H1 (cell line): ENCODE measurements around the gene CST6. TPM values are rescaled to one million over a fixed set of nuclear protein-coding genes. Genes with fewer than 3 reads are reported as not detected.

Experiments
- CTCF ChIA-PET: fragments of 300-600 bp; sonication (Branson Sonifier 250); formaldehyde crosslinking; loops from one replicate; lab custom pipeline; 2021; ENCODE audit not compliant: partially characterized antibody; lab: Charles Lee
- POLR2A ChIA-PET: fragments of 300-600 bp; sonication (Branson Sonifier 250); formaldehyde crosslinking; loops from one replicate; lab custom pipeline; 2021; ENCODE audit warnings: inconsistent platforms; ENCODE audit not compliant: partially characterized antibody; lab: Charles Lee
- DNase-seq, 2 experiments: peaks; one replicate each; pipeline versions ENCODE4 v3.0.0 to v3.0.0-alpha.2; 2010 to 2022; ENCODE audit warnings: low spot score in 2 of 2, low read depth in 1 of 2, mixed read lengths in 1 of 2
- FAIRE-seq: peaks from 2 replicates; lab custom pipeline; 2011; peaks lifted over from hg19 to GRCh38; lab: Jason Lieb, UNC
- H2AFZ ChIP-seq: 2 replicates; pipeline ENCODE4 v1.8.1; 2012; ENCODE audit warnings: low read length, inconsistent platforms
- H2AK5ac ChIP-seq: 2 replicates; pipeline ENCODE4 v1.6.1; 2013; ENCODE audit warnings: low read depth, low read length
- H2BK120ac ChIP-seq: replicated peaks from 2 replicates; pipeline ENCODE3; 2013; ENCODE audit warnings: low read depth, low read length, inconsistent platforms
- H2BK12ac ChIP-seq: 2 replicates; pipeline ENCODE4 v1.6.1; 2013; ENCODE audit warnings: low read depth, low read length
- H2BK15ac ChIP-seq: 2 replicates; pipeline ENCODE4 v1.6.1; 2013; ENCODE audit warnings: low read length
- H2BK20ac ChIP-seq: 2 replicates; pipeline ENCODE4 v1.6.1; 2013; ENCODE audit warnings: low read length
- H2BK5ac ChIP-seq: 2 replicates; pipeline ENCODE4 v1.6.1; 2013; ENCODE audit warnings: low read depth, low read length
- H3K14ac ChIP-seq: 2 replicates; pipeline ENCODE4 v1.6.1; 2013; ENCODE audit warnings: inconsistent platforms; ENCODE audit not compliant: insufficient read length
- H3K18ac ChIP-seq: 2 replicates; pipeline ENCODE4 v1.6.1; 2013; ENCODE audit warnings: low read length; ENCODE audit errors: extremely low read depth
- H3K23ac ChIP-seq: 2 replicates; pipeline ENCODE4 v1.6.1; 2013; ENCODE audit warnings: inconsistent platforms; ENCODE audit not compliant: insufficient read length
- H3K23me2 ChIP-seq: 2 replicates; pipeline ENCODE4 v1.6.1; 2013; ENCODE audit warnings: low read depth, low read length
- H3K27ac ChIP-seq: 2 replicates; pipeline ENCODE4 v1.6.1; 2011; ENCODE audit warnings: low read depth, low read length, inconsistent platforms
- H3K27me3 ChIP-seq, 4 experiments: replicated peaks in 1 of 4; 1 replicate in 1 of 4; 2 replicates in 3 of 4; pipeline versions ENCODE4 v1.6.1 to v1.8.1; 2011 to 2013; ENCODE audit warnings: low read length in 3 of 4, mild to moderate bottlenecking in 3 of 4, inconsistent platforms in 2 of 4, mixed read lengths in 2 of 4, moderate library complexity in 1 of 4; ENCODE audit not compliant: control insufficient read depth in 3 of 4, insufficient read depth in 3 of 4; ENCODE audit errors: extremely low read depth in 1 of 4
- H3K36me3 ChIP-seq, 4 experiments: 2 replicates each; pipeline versions ENCODE4 v1.6.1 to v1.8.1; 2011 to 2013; ENCODE audit warnings: mild to moderate bottlenecking in 4 of 4, low read length in 3 of 4, moderate library complexity in 2 of 4, control low read depth in 1 of 4, inconsistent platforms in 1 of 4; ENCODE audit not compliant: insufficient read depth in 4 of 4, control insufficient read depth in 2 of 4
- H3K4ac ChIP-seq: replicated peaks from 2 replicates; pipeline ENCODE3; 2013; ENCODE audit warnings: low read length, low read depth, mixed read lengths, inconsistent platforms; ENCODE audit not compliant: insufficient read length
- H3K4me1 ChIP-seq, 4 experiments: replicated peaks in 1 of 4; 1 replicate in 1 of 4; 2 replicates in 3 of 4; pipeline versions ENCODE4 v1.6.1 to v1.8.1; 2011 to 2013; ENCODE audit warnings: low read length in 3 of 4, inconsistent platforms in 2 of 4, mixed read lengths in 1 of 4; ENCODE audit not compliant: insufficient read depth in 4 of 4, control insufficient read depth in 3 of 4
- H3K4me2 ChIP-seq, 2 experiments: 2 replicates each; pipeline versions ENCODE4 v1.6.1 to v1.8.1; 2011 to 2013; ENCODE audit warnings: low read depth in 2 of 2, low read length in 2 of 2, control low read depth in 1 of 2, inconsistent platforms in 1 of 2, mild to moderate bottlenecking in 1 of 2; ENCODE audit not compliant: insufficient read depth in 1 of 2
- H3K4me3 ChIP-seq, 4 experiments: fragments of 200-600, 300-600 bp in 1 of 4; sonication (generic), shearing (Covaris generic), sonication (Bioruptor Twin) in 1 of 4; 2 replicates each; pipeline versions ENCODE4 v1.5.1 to v1.8.1; 2011 to 2016; ENCODE audit warnings: low read length in 4 of 4, low read depth in 3 of 4, control low read depth in 2 of 4, inconsistent platforms in 2 of 4, mild to moderate bottlenecking in 2 of 4, mixed read lengths in 1 of 4, moderate library complexity in 1 of 4; ENCODE audit not compliant: insufficient read depth in 2 of 4; ENCODE audit errors: extremely low read depth in 1 of 4
- H3K56ac ChIP-seq: replicated peaks from 2 replicates; pipeline ENCODE3; 2013; ENCODE audit warnings: low read depth, mild to moderate bottlenecking, mixed read lengths, low read length, inconsistent platforms; ENCODE audit not compliant: insufficient read length
- H3K79me1 ChIP-seq: 2 replicates; pipeline ENCODE4 v1.6.1; 2013; ENCODE audit warnings: low read depth, low read length, control low read depth
- H3K79me2 ChIP-seq, 2 experiments: 2 replicates each; pipeline versions ENCODE4 v1.6.1 to v1.8.1; 2012 to 2013; ENCODE audit warnings: low read length in 2 of 2, mild to moderate bottlenecking in 2 of 2, inconsistent platforms in 1 of 2; ENCODE audit not compliant: insufficient read depth in 2 of 2, control insufficient read depth in 1 of 2
- H3K9ac ChIP-seq, 4 experiments: replicated peaks in 1 of 4; 1 replicate in 1 of 4; 2 replicates in 3 of 4; pipeline versions ENCODE4 v1.6.1 to v1.8.1; 2011 to 2013; ENCODE audit warnings: low read depth in 3 of 4, low read length in 3 of 4, control low read depth in 2 of 4, mild to moderate bottlenecking in 2 of 4, moderate library complexity in 2 of 4, inconsistent platforms in 1 of 4; ENCODE audit errors: extremely low read depth in 1 of 4
- H3K9me3 ChIP-seq, 2 experiments: 2 replicates each; pipeline versions ENCODE4 v1.6.1 to v1.8.1; 2012 to 2013; ENCODE audit warnings: mild to moderate bottlenecking in 2 of 2, moderate library complexity in 2 of 2, control low read depth in 1 of 2, inconsistent platforms in 1 of 2, low read depth in 1 of 2, low read length in 1 of 2, mixed read lengths in 1 of 2; ENCODE audit not compliant: insufficient read depth in 2 of 2
- H4K20me1 ChIP-seq, 2 experiments: replicated peaks in 1 of 2; 2 replicates each; pipeline versions ENCODE3 to v1.8.1; 2011 to 2013; ENCODE audit warnings: inconsistent platforms in 2 of 2, low read length in 2 of 2, mild to moderate bottlenecking in 1 of 2; ENCODE audit not compliant: insufficient read depth in 2 of 2, control insufficient read depth in 1 of 2
- H4K5ac ChIP-seq: 2 replicates; pipeline ENCODE4 v1.6.1; 2013; ENCODE audit warnings: low read length, low read depth, mixed read lengths, inconsistent platforms; ENCODE audit not compliant: insufficient read length
- H4K8ac ChIP-seq: 2 replicates; pipeline ENCODE4 v1.8.0; 2013; ENCODE audit warnings: mild to moderate bottlenecking, moderate library complexity, low read length, inconsistent platforms; ENCODE audit not compliant: insufficient read depth; ENCODE audit errors: extremely low read depth
- H4K91ac ChIP-seq: replicated peaks from 2 replicates; pipeline ENCODE3; 2013; ENCODE audit warnings: low read length, mixed read lengths, inconsistent platforms; ENCODE audit not compliant: insufficient read length
- BACH1 ChIP-seq: IDR thresholded peaks from 2 replicates; pipeline ENCODE4 v1.6.1; 2012; ENCODE audit warnings: low read length, improper control_type of control experiment
- CBX8 ChIP-seq: fragments of 300-800, 300-1000 bp; sonication (generic); IDR thresholded peaks from 2 replicates; pipeline ENCODE4 v1.7.1; 2016; ENCODE audit warnings: low read depth, low read length, borderline replicate concordance
- E2F6 ChIP-seq: IDR thresholded peaks from 2 replicates; pipeline ENCODE4 v1.6.1; 2012; ENCODE audit warnings: inconsistent platforms
- GTF2F1 ChIP-seq: IDR thresholded peaks from 2 replicates; pipeline ENCODE4 v1.6.1; 2012; ENCODE audit warnings: low read depth, low read length, improper control_type of control experiment, borderline replicate concordance
- HDAC2 ChIP-seq, 2 experiments: fragments of 300-600 bp in 1 of 2; sonication (generic) in 1 of 2; IDR thresholded peaks; 2 replicates each; pipeline ENCODE4 v1.6.1; 2011 to 2012; ENCODE audit warnings: low read depth in 2 of 2, low read length in 2 of 2, mild to moderate bottlenecking in 2 of 2, moderate library complexity in 2 of 2, borderline replicate concordance in 1 of 2, inconsistent platforms in 1 of 2
- KDM1A ChIP-seq: fragments of 200-600, 300-600 bp; sonication (generic); IDR thresholded peaks from 2 replicates; pipeline ENCODE4 v1.7.1; 2016; ENCODE audit warnings: mild to moderate bottlenecking, low read length, borderline replicate concordance
- NANOG ChIP-seq: IDR thresholded peaks from 2 replicates; pipeline ENCODE4 v1.6.1; 2011; ENCODE audit warnings: low read length, low read depth, mild to moderate bottlenecking, inconsistent platforms; ENCODE audit not compliant: insufficient read depth, poor library complexity, severe bottlenecking
- NRF1 ChIP-seq: IDR thresholded peaks from 2 replicates; pipeline ENCODE4 v1.6.1; 2011; ENCODE audit warnings: mild to moderate bottlenecking, low read depth, low read length, improper control_type of control experiment
- POLR2A ChIP-seq, 2 experiments: IDR thresholded peaks; 1 replicate in 1 of 2; 2 replicates in 1 of 2; pipeline ENCODE4 v1.6.1; 2011; ENCODE audit warnings: low read depth in 2 of 2, low read length in 2 of 2, mild to moderate bottlenecking in 2 of 2; ENCODE audit errors: control extremely low read depth in 1 of 2
- RNF2 ChIP-seq: fragments of 200-900, 300-1000 bp; sonication (generic); IDR thresholded peaks from 2 replicates; pipeline ENCODE4 v1.7.1; 2016; ENCODE audit warnings: borderline replicate concordance, low read depth, mild to moderate bottlenecking, antibody characterized with exemption, low read length; ENCODE audit not compliant: poor library complexity, severe bottlenecking; ENCODE audit errors: missing control alignments
- SP1 ChIP-seq: IDR thresholded peaks from 2 replicates; pipeline ENCODE4 v1.6.1; 2011; ENCODE audit warnings: low read depth, low read length
- WGBS, 2 experiments: shearing (Covaris generic) in 1 of 2; methylation state at CpG; one replicate each; pipeline versions ENCODE4 v1.1.6 to v1.1.7; 2013 to 2015; ENCODE audit warnings: low lambda C conversion rate in 2 of 2, mixed read lengths in 2 of 2, inconsistent platforms in 1 of 2, low coverage in 1 of 2, missing lambda C conversion rate in 1 of 2; ENCODE audit not compliant: insufficient replicate concordance in 2 of 2, insufficient coverage in 1 of 2, insufficient read length in 1 of 2; ENCODE audit errors: extremely low coverage in 1 of 2, missing lambda C conversion rate in 1 of 2; 5-methylcytosine and 5-hydroxymethylcytosine counted together
- polyA plus RNA-seq, 7 experiments: library from polyadenylated mRNA; depleted of rRNA in 3 of 7; stranded (reverse) in 5 of 7; unstranded in 2 of 7; fragments of >200 nt in 5 of 7; fragments of 200-250 nt in 2 of 7; gene quantifications; 1 replicate in 5 of 7; 2 replicates in 1 of 7; 4 replicates in 1 of 7; pipeline versions ENCODE4 v1.2.1 to v1.2.3, GENCODE V29; 2011 to 2013; ENCODE audit warnings: missing spikeins in 2 of 7, mixed read lengths in 2 of 7
- total RNA-seq: library from RNA; stranded (reverse); fragmentation: NEBNext Ultra II Directional; extraction: Animal tissue kit (Norgen Biotek cat#: 25700); gene quantifications from 2 replicates; pipeline ENCODE4 v1.2.1, GENCODE V29; 2021

Gene CST6
- total and polyA plus RNA-seq, 2 of the 8 experiments (the other 6 are each of a cell fraction or from before 2014, with no cell fraction given), result 1.6 to 7.6 TPM

GRCh38 chr11:66032957-66033735 lies 21.3 kb downstream of the CST6 start:
- Histone ChIP-seq H2AFZ (no peak overlapping the region), H3K4me1 (no peaks in the 10 kb centered on the region), H3K23me2 (0 out of 2 replicates have a peak, but pooled peaks cover 2% of the 10 kb centered on the region), H3K23ac (no peak overlapping the region), H2BK5ac (no peak overlapping the region), H3K4me2 (no peak overlapping the region), H3K36me3 (no peaks in the 10 kb centered on the region), H4K20me1 (no peaks in the 10 kb centered on the region), H2AK5ac (no peak overlapping the region), H3K14ac (no peak overlapping the region), H4K5ac (no peak overlapping the region), H3K9me3 (peaks cover 6 to 8% of the 10 kb centered on the region in 2 experiments), H3K4me3 (no peak overlapping the region), H3K18ac (no peak overlapping the region), H3K27ac (no peak overlapping the region), H3K79me2 (no peaks in the 10 kb centered on the region), H2BK120ac (no peak overlapping the region), H2BK20ac (no peak overlapping the region), H2BK12ac (no peak overlapping the region), H3K27me3 (no peaks in the 10 kb centered on the region), H3K4ac (no peak overlapping the region), H3K56ac (no peak overlapping the region), H2BK15ac (no peak overlapping the region), H3K9ac (no peak overlapping the region; a peak in 1 of 7 replicates), H4K8ac (no peak overlapping the region), H4K91ac (no peak overlapping the region), H3K79me1 (no peaks in the 10 kb centered on the region)
- ChIA-PET CTCF (interaction anchor here (2.0 to 7.1 kb wide), 2 partner anchors 10 to 12 kb away, joined by 7 to 39 read pairs; no protein-coding TSS in a partner anchor), POLR2A (no interaction called here)
- WGBS, 2 experiments, result 92% methylated on average over 7 of the region's 8 CpGs; no CpG with 5 or more reads in 1 of the 2 experiments
- FAIRE-seq, result no peak
- no peak for DNase-seq
- TF ChIP-seq BACH1, result no peak
- TF ChIP-seq SP1, result no peak
- no peak for TF ChIP-seq NRF1
- no peak for TF ChIP-seq E2F6
- TF ChIP-seq KDM1A, result no peak
- TF ChIP-seq NANOG, result no peak
- TF ChIP-seq RNF2, result no peak
- TF ChIP-seq GTF2F1, result no peak
- no peak for TF ChIP-seq CBX8
- TF ChIP-seq HDAC2 (IDR thresholded peaks at IDR 0.05; ENCODE audit: borderline replicate concordance in 1 of 2, low read depth in 2 of 2, low read length in 2 of 2), result no peak
- no peak for TF ChIP-seq POLR2A (IDR thresholded peaks at IDR 0.05; ENCODE audit: control extremely low read depth in 1 of 2, low read depth in 2 of 2, low read length in 2 of 2)
